Effector memory CD8-positive, alpha-beta T cell (primary cell): Measurements from ENCODE around the gene DAGLB.
"Not testable (repeated sequence)": the region's sequence is repeated elsewhere in the genome, so short reads cannot be mapped to it uniquely, and the experiment has no call there.

Experiments used
- ATAC-seq: fragments of 150-1000 bp; cut with Tn5 transposase; replicated peaks from 2 replicates; pipeline ENCODE4 v1.10.0; 2021; ENCODE audit warnings: mild to moderate bottlenecking, moderate library complexity
- DNase-seq, 3 experiments: peaks; one replicate each; pipeline ENCODE4 v3.0.0; 2021
- H3K27ac Mint-ChIP-seq, 2 donors: one replicate each; pipeline ENCODE4 v1.8.0; 2022; ENCODE audit warnings: mild to moderate bottlenecking in 2 of 2, mixed read lengths in 2 of 2, moderate library complexity in 2 of 2
- H3K27me3 Mint-ChIP-seq, 2 donors: one replicate each; pipeline ENCODE4 v1.8.0; 2022; ENCODE audit warnings: mixed read lengths in 2 of 2
- H3K36me3 Mint-ChIP-seq: one replicate; pipeline ENCODE4 v1.8.0; 2022; ENCODE audit warnings: mild to moderate bottlenecking, moderate library complexity, mixed read lengths; ENCODE audit not compliant: insufficient read depth
- H3K4me1 Mint-ChIP-seq, 2 donors: one replicate each; pipeline ENCODE4 v1.8.0; 2022; ENCODE audit warnings: low read depth in 2 of 2, mixed read lengths in 2 of 2
- H3K4me3 Mint-ChIP-seq, 2 donors: one replicate each; pipeline ENCODE4 v1.8.0; 2022; ENCODE audit warnings: mild to moderate bottlenecking in 2 of 2, mixed read lengths in 2 of 2, moderate library complexity in 2 of 2
- H3K9me3 Mint-ChIP-seq, 2 donors: one replicate each; pipeline ENCODE4 v1.8.0; 2022; ENCODE audit warnings: mixed read lengths in 2 of 2

Gene DAGLB

GRCh38 chr7:6416516-6417145, 31.1 kb downstream of the DAGLB start:
- no peaks in the 10 kb centered on the region for H3K4me1 Mint-ChIP-seq
- H3K27ac Mint-ChIP-seq, result peak overlapping the region in 1 of 2 donors; percentile 46
- no peaks in the 10 kb centered on the region for H3K9me3 Mint-ChIP-seq
- no peaks in the 10 kb centered on the region for H3K27me3 Mint-ChIP-seq
- H3K36me3 Mint-ChIP-seq, result peaks cover 48% of the 10 kb centered on the region
- DNase-seq, result no peak
- no peak overlapping the region for H3K4me3 Mint-ChIP-seq
- ATAC-seq, result no peak

- H3K4me1 Mint-ChIP-seq, result peaks cover 0 to 2% of the 10 kb centered on the region in 2 donors
- H3K36me3 Mint-ChIP-seq, result peaks cover 63% of the 10 kb centered on the region
- H3K27ac Mint-ChIP-seq, result no peak overlapping the region
- no peaks in the 10 kb centered on the region for H3K9me3 Mint-ChIP-seq
- DNase-seq (no peak), ATAC-seq (no peak)
- H3K4me3 Mint-ChIP-seq, result no peak overlapping the region
- no peaks in the 10 kb centered on the region for H3K27me3 Mint-ChIP-seq
Measured at GRCh38 chr7:6413637-6414036, 34.1 kb downstream of the DAGLB start.

- ATAC-seq (no peak), DNase-seq (no peak)
- Mint-ChIP-seq H3K4me1 (peaks cover 1 to 4% of the 10 kb centered on the region in 2 donors), H3K4me3 (no peak overlapping the region), H3K27ac (peak overlapping the region in 1 of 2 donors; percentile 12), H3K36me3 (peaks cover 64% of the 10 kb centered on the region), H3K9me3 (no peaks in the 10 kb centered on the region), H3K27me3 (no peaks in the 10 kb centered on the region)
Measured at GRCh38 chr7:6409944-6410693, 37.6 kb downstream of the DAGLB start.

- Mint-ChIP-seq H3K4me1 (peaks cover 1 to 4% of the 10 kb centered on the region in 2 donors), H3K9me3 (no peaks in the 10 kb centered on the region), H3K27ac (peak overlapping the region in 1 of 2 donors; percentile 60), H3K4me3 (no peak overlapping the region), H3K36me3 (peaks cover 67% of the 10 kb centered on the region), H3K27me3 (no peaks in the 10 kb centered on the region)
- DNase-seq (no peak), ATAC-seq (no peak)
Measured at GRCh38 chr7:6409091-6409490, 38.7 kb downstream of the DAGLB start.

- peaks cover 1 to 4% of the 10 kb centered on the region in 2 donors for H3K4me1 Mint-ChIP-seq
- DNase-seq (no peak), ATAC-seq (no peak)
- peaks cover 70% of the 10 kb centered on the region for H3K36me3 Mint-ChIP-seq
- peak overlapping the region; percentile 52 to 66 for H3K27ac Mint-ChIP-seq
- H3K27me3 Mint-ChIP-seq, result no peaks in the 10 kb centered on the region
- H3K4me3 Mint-ChIP-seq, result no peak overlapping the region
- no peaks in the 10 kb centered on the region for H3K9me3 Mint-ChIP-seq
Measured at GRCh38 chr7:6407434-6407833, 40.3 kb downstream of the DAGLB start.

GRCh38 chr7:6406121-6406520, 41.6 kb downstream of the DAGLB start:
- DNase-seq (no peak), ATAC-seq (no peak)
- Mint-ChIP-seq H3K4me3 (no peak overlapping the region), H3K27me3 (no peaks in the 10 kb centered on the region), H3K27ac (peak overlapping the region; percentile 38 to 42), H3K9me3 (no peaks in the 10 kb centered on the region), H3K36me3 (peaks cover 75% of the 10 kb centered on the region), H3K4me1 (peaks cover 1 to 4% of the 10 kb centered on the region in 2 donors)

- Mint-ChIP-seq H3K36me3 (peaks cover 75% of the 10 kb centered on the region), H3K9me3 (no peaks in the 10 kb centered on the region), H3K4me1 (peaks cover 1 to 6% of the 10 kb centered on the region in 2 donors), H3K27me3 (no peaks in the 10 kb centered on the region), H3K4me3 (no peak overlapping the region), H3K27ac (peak overlapping the region in 1 of 2 donors; percentile 23)
- DNase-seq, result no peak
- no peak for ATAC-seq
Measured at GRCh38 chr7:6403907-6404306, 43.8 kb downstream of the DAGLB start.

- Mint-ChIP-seq H3K27me3 (no peaks in the 10 kb centered on the region), H3K4me1 (peaks cover 4 to 13% of the 10 kb centered on the region in 2 donors), H3K9me3 (no peaks in the 10 kb centered on the region), H3K27ac (no peak overlapping the region), H3K36me3 (peaks cover 65% of the 10 kb centered on the region), H3K4me3 (no peak overlapping the region)
- ATAC-seq (no peak), DNase-seq (no peak)
Measured at GRCh38 chr7:6402741-6403140, 45.0 kb downstream of the DAGLB start.

- Mint-ChIP-seq H3K27ac (no peak overlapping the region), H3K27me3 (no peaks in the 10 kb centered on the region), H3K4me1 (peaks cover 7 to 14% of the 10 kb centered on the region in 2 donors), H3K9me3 (no peaks in the 10 kb centered on the region), H3K4me3 (no peak overlapping the region), H3K36me3 (peaks cover 62% of the 10 kb centered on the region)
- no peak for DNase-seq
- ATAC-seq, result no peak
Measured at GRCh38 chr7:6402041-6402440, 45.7 kb downstream of the DAGLB start.

GRCh38 chr7:6401536-6401935, 46.2 kb downstream of the DAGLB start:
- Mint-ChIP-seq H3K4me3 (no peak overlapping the region), H3K27ac (peak overlapping the region in 1 of 2 donors; percentile 3), H3K4me1 (peaks cover 8 to 14% of the 10 kb centered on the region in 2 donors), H3K9me3 (no peaks in the 10 kb centered on the region), H3K36me3 (peaks cover 67% of the 10 kb centered on the region), H3K27me3 (no peaks in the 10 kb centered on the region)
- DNase-seq, result no peak
- ATAC-seq, result no peak

- ATAC-seq, result not testable (repeated sequence)
- H3K27ac Mint-ChIP-seq, result peak overlapping the region in 1 of 2 donors; percentile 60
Measured at GRCh38 chr7:6400243-6401105, 47.3 kb downstream of the DAGLB start.

GRCh38 chr7:6399351-6399750, 48.4 kb downstream of the DAGLB start:
- H3K27me3 Mint-ChIP-seq, result no peaks in the 10 kb centered on the region
- H3K4me1 Mint-ChIP-seq, result peaks cover 26 to 31% of the 10 kb centered on the region in 2 donors
- no peaks in the 10 kb centered on the region for H3K9me3 Mint-ChIP-seq
- DNase-seq, result no peak
- no peak for ATAC-seq
- H3K36me3 Mint-ChIP-seq, result peaks cover 65% of the 10 kb centered on the region
- peak overlapping the region in 1 of 2 donors; percentile 60 for H3K27ac Mint-ChIP-seq
- H3K4me3 Mint-ChIP-seq, result no peak overlapping the region

More at GRCh38 chr7:6400243-6401105, 47.3 kb downstream of the DAGLB start:
- H3K27me3 Mint-ChIP-seq, H3K4me3 Mint-ChIP-seq, H3K9me3 Mint-ChIP-seq, DNase-seq: not testable (repeated sequence)
- Mint-ChIP-seq H3K4me1 (peaks cover 19 to 24% of the 10 kb centered on the region in 2 donors), H3K36me3 (peaks cover 70% of the 10 kb centered on the region)

GRCh38 chr7:6398943-6399342, 48.8 kb downstream of the DAGLB start:
- H3K27me3 Mint-ChIP-seq, result no peaks in the 10 kb centered on the region
- DNase-seq, result no peak
- peaks cover 29 to 36% of the 10 kb centered on the region in 2 donors for H3K4me1 Mint-ChIP-seq
- ATAC-seq, result no peak
- peaks cover 65% of the 10 kb centered on the region for H3K36me3 Mint-ChIP-seq
- no peaks in the 10 kb centered on the region for H3K9me3 Mint-ChIP-seq
- no peak overlapping the region for H3K4me3 Mint-ChIP-seq
- H3K27ac Mint-ChIP-seq, result peak overlapping the region; percentile 60 to 79
